Activated CD4-positive, alpha-beta T cell treated with anti-CD3 and anti-CD28 coated beads for 36 hours (primary cell): ENCODE measurements around the gene FAM168B. TPM values are rescaled to one million over a fixed set of nuclear protein-coding genes. Genes with fewer than 3 reads are reported as not detected.
"Not testable (repeated sequence)": the region's sequence is repeated elsewhere in the genome, so short reads cannot be mapped to it uniquely, and the experiment has no call there.

Source experiments
- ATAC-seq: fragments of 200-7000 bp; cut with Tn5 transposase; one replicate; pipeline ENCODE4 v1.10.0; 2021; ENCODE audit warnings: mild to moderate bottlenecking, moderate library complexity
- CTCF ChIA-PET: fragments of 350-600 bp; sonication (Branson Sonifier 250); formaldehyde crosslinking; loops from one replicate; lab custom pipeline; 2021; ENCODE audit warnings: antibody characterized with exemption; lab: Charles Lee
- POLR2A ChIA-PET: fragments of 350-600 bp; sonication (Branson Sonifier 250); formaldehyde crosslinking; loops from one replicate; lab custom pipeline; 2021; ENCODE audit warnings: antibody characterized with exemption, inconsistent platforms; lab: Charles Lee
- DNase-seq: peaks from one replicate; pipeline ENCODE4 v3.0.0-alpha.2; 2020
- H3K27ac Mint-ChIP-seq: one replicate; pipeline ENCODE4 v1.8.0; 2021; ENCODE audit warnings: mixed read lengths
- H3K27me3 Mint-ChIP-seq: one replicate; pipeline ENCODE4 v1.8.0; 2021; ENCODE audit warnings: mixed read lengths
- H3K36me3 Mint-ChIP-seq: one replicate; pipeline ENCODE4 v1.8.0; 2021; ENCODE audit warnings: low read depth, mixed read lengths
- H3K4me1 Mint-ChIP-seq: one replicate; pipeline ENCODE4 v1.8.0; 2021; ENCODE audit warnings: mixed read lengths
- H3K4me3 Mint-ChIP-seq: one replicate; pipeline ENCODE4 v1.8.0; 2021; ENCODE audit warnings: mild to moderate bottlenecking, moderate library complexity, mixed read lengths
- H3K9me3 Mint-ChIP-seq: one replicate; pipeline ENCODE4 v1.8.0; 2021; ENCODE audit warnings: low read depth, mixed read lengths
- intact Hi-C, 2 experiments: fragments of 100-400 bp; cut with DNase I in 1 of 2; cut with micrococcal nuclease in 1 of 2; formaldehyde crosslinking; loops; one replicate each; pipeline versions ENCODE4 v1.14.2 to v1.15.1; 2022 to 2024; cut with DNase I, micrococcal nuclease
- total RNA-seq, 2 experiments: library from RNA; stranded (reverse); gene quantifications; one replicate each; pipeline ENCODE4 v1.2.3, GENCODE V29; 2021

FAM168B gene
- total RNA-seq, 2 experiments from 2014 or later = 59.8 to 74.7 TPM

DNA sequence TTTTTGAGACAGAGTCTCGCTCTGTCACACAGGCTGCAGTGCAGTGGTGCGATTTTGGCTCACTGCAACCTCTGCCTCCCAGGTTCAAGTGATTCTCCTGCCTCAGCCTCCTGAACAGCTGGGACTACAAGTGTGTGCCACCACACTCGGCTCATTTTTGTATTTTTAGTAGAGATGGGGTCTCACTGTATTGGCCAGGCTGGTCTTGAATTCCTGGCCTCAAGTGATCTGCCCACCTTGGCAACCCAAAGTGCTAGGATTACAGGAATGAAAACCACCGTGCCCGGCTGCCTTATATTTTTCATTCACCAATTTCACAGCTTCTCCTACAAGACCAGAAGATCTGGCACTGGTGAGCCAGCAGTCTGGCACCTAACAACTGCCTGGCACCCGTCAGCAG is 25.1 kb downstream of the FAM168B start:
- CTCF ChIA-PET = interaction anchor here (0.6 kb wide), 2 partner anchors 25 to 51 kb away, joined by 3 to 4 read pairs; no protein-coding TSS in a partner anchor
- H3K27me3 Mint-ChIP-seq, H3K4me3 Mint-ChIP-seq, H3K27ac Mint-ChIP-seq, POLR2A ChIA-PET, DNase-seq, H3K9me3 Mint-ChIP-seq, intact Hi-C loops, ATAC-seq: not testable (repeated sequence)
- Mint-ChIP-seq H3K4me1 (peaks cover 10% of the 10 kb centered on the region), H3K36me3 (peaks cover 44% of the 10 kb centered on the region)

GRCh38 chr2:131067465-131068125 is 25.7 kb downstream of the FAM168B start:
- Mint-ChIP-seq H3K27me3 (no peaks in the 10 kb centered on the region), H3K9me3 (no peaks in the 10 kb centered on the region), H3K36me3 (peaks cover 42% of the 10 kb centered on the region), H3K4me3 (no peak overlapping the region), H3K4me1 (peaks cover 9% of the 10 kb centered on the region), H3K27ac (peak overlapping the region; percentile 9)
- CTCF ChIA-PET = no interaction called here
- no peak for ATAC-seq
- POLR2A ChIA-PET = no interaction called here
- intact Hi-C loops = no loop called here
- DNase-seq = no peak

- Mint-ChIP-seq H3K9me3 (no peaks in the 10 kb centered on the region), H3K27me3 (no peaks in the 10 kb centered on the region), H3K4me3 (no peak overlapping the region), H3K4me1 (peaks cover 15% of the 10 kb centered on the region), H3K27ac (no peak overlapping the region), H3K36me3 (peaks cover 36% of the 10 kb centered on the region)
- CTCF ChIA-PET = no interaction called here
- POLR2A ChIA-PET = interaction anchor here (0.7 kb wide), 1 partner anchor 274 kb away, joined by 3 read pairs; no protein-coding TSS in a partner anchor
- ATAC-seq (no peak), DNase-seq (no peak)
- intact Hi-C loops = no loop called here
Measured at GRCh38 chr2:131064589-131065512, 28.4 kb downstream of the FAM168B start.

DNA sequence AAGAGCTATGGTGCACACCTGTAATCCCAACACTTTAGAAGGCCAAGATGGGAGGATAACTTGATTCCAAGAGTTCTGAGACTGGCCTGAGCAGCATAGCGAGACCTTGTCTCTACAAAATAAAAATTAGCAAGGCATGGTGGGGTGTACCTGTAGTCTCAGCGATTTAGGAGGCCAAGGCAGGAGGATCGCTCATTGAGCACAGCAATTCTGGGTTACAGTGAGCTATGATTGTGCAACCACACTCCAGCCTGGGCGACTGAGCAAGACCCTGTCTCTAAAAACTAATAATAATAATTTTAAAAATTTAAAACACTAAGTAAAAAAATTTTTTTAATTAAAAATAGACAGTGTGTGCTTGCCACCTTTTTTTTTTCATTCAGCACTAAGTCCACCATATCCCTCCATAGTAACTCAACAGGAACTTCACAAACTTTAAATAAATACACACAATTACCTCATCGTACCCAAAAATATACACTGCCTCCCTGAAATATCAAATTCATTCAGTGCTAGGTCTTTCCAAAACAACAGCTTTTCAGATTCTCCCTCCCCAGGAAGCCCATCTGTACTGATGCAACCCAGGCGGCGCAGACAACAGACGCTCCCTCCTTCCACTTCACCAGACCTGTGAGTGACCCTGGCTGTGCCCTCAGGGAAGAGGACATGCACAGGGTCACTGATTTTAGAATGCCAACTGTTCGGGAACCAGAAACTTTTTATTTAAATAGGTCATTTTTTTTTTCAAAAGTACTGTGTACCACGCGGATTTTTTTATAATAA is 29.6 kb downstream of the FAM168B start:
- H3K4me3 Mint-ChIP-seq = no peak overlapping the region
- no peak overlapping the region for H3K27ac Mint-ChIP-seq
- peaks cover 15% of the 10 kb centered on the region for H3K4me1 Mint-ChIP-seq
- no peaks in the 10 kb centered on the region for H3K27me3 Mint-ChIP-seq
- H3K9me3 Mint-ChIP-seq = no peaks in the 10 kb centered on the region
- no peak for DNase-seq
- intact Hi-C loops = no loop called here
- CTCF ChIA-PET = interaction anchor here (0.6 kb wide), 1 partner anchor 41 kb away, joined by 3 read pairs; no protein-coding TSS in a partner anchor
- POLR2A ChIA-PET = no interaction called here
- no peak for ATAC-seq
- H3K36me3 Mint-ChIP-seq = peaks cover 33% of the 10 kb centered on the region

- Mint-ChIP-seq H3K27ac (no peak overlapping the region), H3K4me1 (peaks cover 14% of the 10 kb centered on the region), H3K4me3 (no peak overlapping the region), H3K27me3 (no peaks in the 10 kb centered on the region), H3K36me3 (peaks cover 48% of the 10 kb centered on the region), H3K9me3 (no peaks in the 10 kb centered on the region)
- POLR2A ChIA-PET = no interaction called here
- ATAC-seq = no peak
- CTCF ChIA-PET = no interaction called here
- no peak for DNase-seq
- intact Hi-C loops = no loop called here
Measured at GRCh38 chr2:131058920-131059319, 34.3 kb downstream of the FAM168B start.

DNA sequence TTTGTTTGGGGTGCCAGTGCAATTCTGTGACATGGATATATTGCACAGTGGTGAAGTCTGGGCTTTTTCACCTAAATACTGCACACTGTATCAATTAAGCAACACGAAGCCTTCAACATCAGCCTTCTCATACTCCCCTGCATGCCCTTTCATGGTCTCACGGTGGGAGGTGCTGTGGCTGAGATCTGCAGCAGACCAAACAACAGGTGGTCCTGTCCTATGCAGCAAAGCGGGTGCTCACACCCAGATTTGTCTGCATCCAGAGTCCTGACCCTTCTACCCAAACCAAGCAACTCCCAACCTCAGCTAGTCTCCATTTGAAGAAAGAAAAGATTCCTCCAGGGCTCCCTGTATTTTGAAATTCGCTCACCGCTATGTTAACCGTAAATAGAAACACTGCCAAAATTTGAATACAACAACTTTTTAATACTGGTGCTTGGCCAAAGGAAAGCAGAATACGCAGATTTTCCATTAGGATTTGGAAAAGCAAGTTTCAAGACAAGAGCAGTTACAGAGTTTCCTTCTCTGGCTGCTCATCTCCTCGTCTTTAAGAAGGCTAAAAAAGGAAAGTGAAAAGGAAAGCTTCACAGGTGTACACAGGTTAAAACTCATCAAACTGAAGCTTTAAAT is 34.9 kb downstream of the FAM168B start:
- H3K4me1 Mint-ChIP-seq = peaks cover 14% of the 10 kb centered on the region
- H3K27ac Mint-ChIP-seq = no peak overlapping the region
- intact Hi-C loops = no loop called here
- no peaks in the 10 kb centered on the region for H3K27me3 Mint-ChIP-seq
- DNase-seq (no peak), ATAC-seq (no peak)
- ChIA-PET POLR2A (no interaction called here), CTCF (no interaction called here)
- H3K36me3 Mint-ChIP-seq = peaks cover 46% of the 10 kb centered on the region
- H3K4me3 Mint-ChIP-seq = no peak overlapping the region
- H3K9me3 Mint-ChIP-seq = no peaks in the 10 kb centered on the region

- ATAC-seq = no peak
Measured at GRCh38 chr2:131056932-131057287, 36.4 kb downstream of the FAM168B start.

DNA sequence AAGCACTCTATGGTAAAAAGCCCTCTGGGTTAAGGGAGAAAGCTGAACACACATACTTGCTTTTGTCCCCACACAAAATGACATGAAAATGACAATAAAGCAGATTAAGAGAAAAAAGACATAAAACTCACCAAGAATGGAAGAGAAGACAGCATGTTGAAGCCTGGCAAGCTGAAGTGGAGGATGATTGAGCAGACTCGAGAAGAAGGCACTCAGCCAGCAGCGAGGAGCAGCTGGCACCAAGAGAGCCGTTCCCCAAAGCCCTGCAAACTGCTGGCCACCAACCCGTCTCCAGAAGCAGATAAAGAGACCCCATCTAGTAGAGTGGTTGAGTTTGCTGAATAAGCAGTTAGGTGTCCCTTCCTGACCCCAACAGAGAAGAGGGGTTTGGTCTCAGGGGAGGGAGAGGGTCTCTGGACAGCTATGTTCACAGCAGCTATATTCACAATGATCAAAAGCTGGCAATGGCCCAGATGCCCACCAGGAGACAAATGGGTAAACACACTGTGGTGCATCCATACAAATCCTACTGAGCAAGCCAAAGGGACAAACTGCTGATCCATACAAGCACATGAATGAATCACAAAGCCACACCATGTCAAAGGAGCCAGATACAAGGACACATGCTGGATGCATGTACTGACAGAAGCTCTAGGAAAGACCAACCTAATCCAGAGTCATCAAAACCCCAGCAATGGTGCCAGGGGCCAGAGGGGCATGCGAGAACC is 36.9 kb downstream of the FAM168B start:
- ChIA-PET POLR2A (no interaction called here), CTCF (no interaction called here)
- no peak overlapping the region for H3K4me3 Mint-ChIP-seq
- H3K27ac Mint-ChIP-seq = peak overlapping the region; percentile 52
- DNase-seq (no peak), ATAC-seq (no peak)
- H3K9me3 Mint-ChIP-seq = no peaks in the 10 kb centered on the region
- H3K36me3 Mint-ChIP-seq = peaks cover 57% of the 10 kb centered on the region
- intact Hi-C loops = no loop called here
- H3K4me1 Mint-ChIP-seq = peaks cover 8% of the 10 kb centered on the region
- H3K27me3 Mint-ChIP-seq = no peaks in the 10 kb centered on the region

More at GRCh38 chr2:131056932-131057287, 36.4 kb downstream of the FAM168B start:
- POLR2A ChIA-PET = no interaction called here
- CTCF ChIA-PET = no interaction called here
- Mint-ChIP-seq H3K27ac (peak overlapping the region; percentile 33), H3K4me1 (peaks cover 11% of the 10 kb centered on the region), H3K27me3 (no peaks in the 10 kb centered on the region), H3K9me3 (no peaks in the 10 kb centered on the region), H3K4me3 (no peak overlapping the region), H3K36me3 (peaks cover 54% of the 10 kb centered on the region)
- no peak for DNase-seq
- intact Hi-C loops = no loop called here

GRCh38 chr2:131055169-131056065 is 37.8 kb downstream of the FAM168B start:
- ATAC-seq = no peak
- H3K9me3 Mint-ChIP-seq = no peaks in the 10 kb centered on the region
- ChIA-PET POLR2A (no interaction called here), CTCF (no interaction called here)
- intact Hi-C loops = no loop called here
- no peaks in the 10 kb centered on the region for H3K27me3 Mint-ChIP-seq
- H3K4me1 Mint-ChIP-seq = peaks cover 4% of the 10 kb centered on the region
- peaks cover 53% of the 10 kb centered on the region for H3K36me3 Mint-ChIP-seq
- no peak overlapping the region for H3K4me3 Mint-ChIP-seq
- DNase-seq = no peak
- no peak overlapping the region for H3K27ac Mint-ChIP-seq

GRCh38 chr2:131054488-131054887 is 38.8 kb downstream of the FAM168B start:
- ChIA-PET CTCF (no interaction called here), POLR2A (no interaction called here)
- Mint-ChIP-seq H3K4me1 (peaks cover 4% of the 10 kb centered on the region), H3K36me3 (peaks cover 58% of the 10 kb centered on the region), H3K4me3 (no peak overlapping the region), H3K9me3 (no peaks in the 10 kb centered on the region), H3K27me3 (no peaks in the 10 kb centered on the region), H3K27ac (no peak overlapping the region)
- DNase-seq (no peak), ATAC-seq (no peak)
- intact Hi-C loops = no loop called here
